Activated CD4-positive, alpha-beta T cell treated with anti-CD3 and anti-CD28 coated beads, Interleukin-2, amount 50 U/mL, for 48 hours (primary cell): ENCODE data around the gene SFXN5.

Experiments used
- DNase-seq, 2 experiments: peaks; one replicate each; pipeline ENCODE4 v3.0.0-alpha.2; 2020

SFXN5 gene

GRCh38 chr2:72972352-72973136 is 99.0 kb downstream of the SFXN5 start:
- no peak for DNase-seq

GRCh38 chr2:72971036-72971435 is 100.5 kb downstream of the SFXN5 start:
- no peak for DNase-seq

- no peak for DNase-seq
These were observed 101.8 kb downstream of the SFXN5 start for GRCh38 chr2:72969706-72970105.

- no peak for DNase-seq
These were observed 103.2 kb downstream of the SFXN5 start for GRCh38 chr2:72968286-72968685.

GRCh38 chr2:72965770-72966450 is 105.6 kb downstream of the SFXN5 start:
- no peak for DNase-seq

GRCh38 chr2:72965016-72965415 is 106.5 kb downstream of the SFXN5 start:
- no peak for DNase-seq

GRCh38 chr2:72964146-72964525 is 107.4 kb downstream of the SFXN5 start:
- no peak for DNase-seq

- no peak for DNase-seq
These were observed 107.9 kb downstream of the SFXN5 start for GRCh38 chr2:72963423-72964145.

GRCh38 chr2:72962911-72963310 is 108.6 kb downstream of the SFXN5 start:
- DNase-seq = no peak

- DNase-seq = no peak
These were observed 109.6 kb downstream of the SFXN5 start for GRCh38 chr2:72961853-72962468.

GRCh38 chr2:72961036-72961720 is 110.3 kb downstream of the SFXN5 start:
- no peak for DNase-seq

GRCh38 chr2:72959995-72960981 is 111.2 kb downstream of the SFXN5 start:
- no peak for DNase-seq

- DNase-seq = no peak
These were observed 112.0 kb downstream of the SFXN5 start for GRCh38 chr2:72959554-72959953.

GRCh38 chr2:72958542-72959385 is 112.7 kb downstream of the SFXN5 start:
- no peak for DNase-seq

- no peak for DNase-seq
These were observed 114.6 kb downstream of the SFXN5 start for GRCh38 chr2:72956936-72957335.

GRCh38 chr2:72956050-72956395 is 115.5 kb downstream of the SFXN5 start:
- no peak for DNase-seq

- no peak for DNase-seq
These were observed 116.1 kb downstream of the SFXN5 start for GRCh38 chr2:72955228-72956049.

GRCh38 chr2:72954376-72955227 is 116.9 kb downstream of the SFXN5 start:
- no peak for DNase-seq

GRCh38 chr2:72953976-72954375 is 117.5 kb downstream of the SFXN5 start:
- DNase-seq = peak in 1 of 2 experiments; percentile 15
